Measurements from ENCODE around the gene FKBP1B. TPM values are rescaled to one million over a fixed set of nuclear protein-coding genes. Genes with fewer than 3 reads are reported as not detected.

Gene FKBP1B
- total RNA-seq, 1 experiment from 2014 or later, result 58.6 TPM

GRCh38 chr2:24018241-24018640 is 31.3 kb upstream of the FKBP1B start:
- ChIA-PET POLR2A (no interaction called here), CTCF (no interaction called here)
- Mint-ChIP-seq H3K4me1 (peaks cover 29% of the 10 kb centered on the region), H3K4me3 (no peak overlapping the region), H3K27me3 (ENCODE audit: low read depth) (no peaks in the 10 kb centered on the region), H3K27ac (no peak overlapping the region), H3K9me3 (no peaks in the 10 kb centered on the region), H3K36me3 (peaks cover 9% of the 10 kb centered on the region)
- ATAC-seq, result no peak
- TF ChIP-seq ZNF121 (CRISPR knock-in tag; IDR thresholded peaks at IDR 0.05), result 0 out of 2 replicates have a peak, but pooled peaks have one; percentile 17
- TF ChIP-seq, protein P1, sequence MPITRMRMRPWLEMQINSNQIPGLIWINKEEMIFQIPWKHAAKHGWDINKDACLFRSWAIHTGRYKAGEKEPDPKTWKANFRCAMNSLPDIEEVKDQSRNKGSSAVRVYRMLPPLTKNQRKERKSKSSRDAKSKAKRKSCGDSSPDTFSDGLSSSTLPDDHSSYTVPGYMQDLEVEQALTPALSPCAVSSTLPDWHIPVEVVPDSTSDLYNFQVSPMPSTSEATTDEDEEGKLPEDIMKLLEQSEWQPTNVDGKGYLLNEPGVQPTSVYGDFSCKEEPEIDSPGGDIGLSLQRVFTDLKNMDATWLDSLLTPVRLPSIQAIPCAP (CRISPR knock-in tag; IDR thresholded peaks at IDR 0.05), result no peak
- TF ChIP-seq ZNF219 (CRISPR knock-in tag; IDR thresholded peaks at IDR 0.05; ENCODE audit: borderline replicate concordance), result no peak
- TF ChIP-seq RORB (CRISPR knock-in tag; IDR thresholded peaks at IDR 0.05), result no peak
- TF ChIP-seq SMAD4 (CRISPR knock-in tag; IDR thresholded peaks at IDR 0.05), result no peak
- TF ChIP-seq TP53 (CRISPR knock-in tag; IDR thresholded peaks at IDR 0.05), result no peak
- DNase-seq (ENCODE audit: low spot score), result no peak

GRCh38 chr2:24019729-24020128 is 29.8 kb upstream of the FKBP1B start:
- H3K9me3 Mint-ChIP-seq, result no peaks in the 10 kb centered on the region
- no peaks in the 10 kb centered on the region for H3K27me3 Mint-ChIP-seq (ENCODE audit: low read depth)
- peak overlapping the region; percentile 23; the same call in 1 of the 2 replicates for H3K27ac Mint-ChIP-seq
- CTCF ChIA-PET, result interaction anchor here (1.4 to 1.6 kb wide), 2 partner anchors 65 to 93 kb away, joined by 4 to 5 read pairs; partner anchors contain the start of genes ATAD2B and TP53I3
- no peak for TF ChIP-seq E2F5 (CRISPR knock-in tag; IDR thresholded peaks at IDR 0.05)
- no peak for TF ChIP-seq USF2 (CRISPR knock-in tag; IDR thresholded peaks at IDR 0.05)
- no peak for TF ChIP-seq KAT7 (CRISPR knock-in tag; IDR thresholded peaks at IDR 0.05; ENCODE audit: borderline replicate concordance)
- no peak for TF ChIP-seq ZNF317 (CRISPR knock-in tag; IDR thresholded peaks at IDR 0.05; ENCODE audit: borderline replicate concordance, low read depth)
- no peak overlapping the region for H3K4me3 Mint-ChIP-seq
- peaks cover 40% of the 10 kb centered on the region for H3K4me1 Mint-ChIP-seq
- POLR2A ChIA-PET, result interaction anchor here (1.7 kb wide), 1 partner anchor 9 kb away, joined by 4 read pairs; the partner anchor contains the start of gene MFSD2B
- ATAC-seq (no peak), DNase-seq (ENCODE audit: low spot score) (no peak)
- peaks cover 13% of the 10 kb centered on the region for H3K36me3 Mint-ChIP-seq

GRCh38 chr2:24020244-24020643 is 29.3 kb upstream of the FKBP1B start:
- Mint-ChIP-seq H3K9me3 (no peaks in the 10 kb centered on the region), H3K4me1 (peaks cover 45% of the 10 kb centered on the region), H3K36me3 (peaks cover 16% of the 10 kb centered on the region), H3K4me3 (no peak overlapping the region), H3K27me3 (ENCODE audit: low read depth) (no peaks in the 10 kb centered on the region), H3K27ac (no peak overlapping the region)
- ATAC-seq (no peak), DNase-seq (ENCODE audit: low spot score) (no peak)
- ChIA-PET POLR2A (interaction anchor here (1.7 kb wide), 1 partner anchor 10 kb away, joined by 4 read pairs; the partner anchor contains the start of gene MFSD2B), CTCF (interaction anchor here (1.4 to 1.6 kb wide), 2 partner anchors 65 to 93 kb away, joined by 4 to 5 read pairs; partner anchors contain the start of genes ATAD2B and TP53I3)
- TF ChIP-seq TP53 (CRISPR knock-in tag; IDR thresholded peaks at IDR 0.05) (no peak), ZNF671 (CRISPR knock-in tag; IDR thresholded peaks at IDR 0.05) (no peak), MXD4 (CRISPR knock-in tag; IDR thresholded peaks at IDR 0.05; ENCODE audit: borderline replicate concordance) (no peak), KAT7 (CRISPR knock-in tag; IDR thresholded peaks at IDR 0.05; ENCODE audit: borderline replicate concordance) (no peak), SP1 (CRISPR knock-in tag; conservative IDR thresholded peaks at IDR 0.05) (no peak), ESRRA (CRISPR knock-in tag; IDR thresholded peaks at IDR 0.05; ENCODE audit: borderline replicate concordance) (no peak), TCF7 (CRISPR knock-in tag; IDR thresholded peaks at IDR 0.05; ENCODE audit: low read depth) (no peak), IRF2 (CRISPR knock-in tag; IDR thresholded peaks at IDR 0.05; ENCODE audit: borderline replicate concordance, low read depth) (no peak), ATF1 (CRISPR knock-in tag; IDR thresholded peaks at IDR 0.05) (no peak), ZNF532 (CRISPR knock-in tag; IDR thresholded peaks at IDR 0.05; ENCODE audit: borderline replicate concordance) (no peak)
- TF ChIP-seq, protein P2, sequence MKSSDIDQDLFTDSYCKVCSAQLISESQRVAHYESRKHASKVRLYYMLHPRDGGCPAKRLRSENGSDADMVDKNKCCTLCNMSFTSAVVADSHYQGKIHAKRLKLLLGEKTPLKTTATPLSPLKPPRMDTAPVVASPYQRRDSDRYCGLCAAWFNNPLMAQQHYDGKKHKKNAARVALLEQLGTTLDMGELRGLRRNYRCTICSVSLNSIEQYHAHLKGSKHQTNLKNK (CRISPR knock-in tag; IDR thresholded peaks at IDR 0.05), result no peak
- TF ChIP-seq, protein P3, sequence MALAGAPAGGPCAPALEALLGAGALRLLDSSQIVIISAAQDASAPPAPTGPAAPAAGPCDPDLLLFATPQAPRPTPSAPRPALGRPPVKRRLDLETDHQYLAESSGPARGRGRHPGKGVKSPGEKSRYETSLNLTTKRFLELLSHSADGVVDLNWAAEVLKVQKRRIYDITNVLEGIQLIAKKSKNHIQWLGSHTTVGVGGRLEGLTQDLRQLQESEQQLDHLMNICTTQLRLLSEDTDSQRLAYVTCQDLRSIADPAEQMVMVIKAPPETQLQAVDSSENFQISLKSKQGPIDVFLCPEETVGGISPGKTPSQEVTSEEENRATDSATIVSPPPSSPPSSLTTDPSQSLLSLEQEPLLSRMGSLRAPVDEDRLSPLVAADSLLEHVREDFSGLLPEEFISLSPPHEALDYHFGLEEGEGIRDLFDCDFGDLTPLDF (CRISPR knock-in tag; IDR thresholded peaks at IDR 0.05), result no peak
